HEK293 (cell line): ENCODE results near the gene KCNQ2.

Experiments used
- ZNF133 ChIP-seq: fragments of 450-650 bp; formaldehyde crosslinking; IDR thresholded peaks from 2 replicates; pipeline ENCODE4 v1.5.1; 2016; ENCODE audit warnings: missing biosample characterization, missing genetic modification characterization
- TF ChIP-seq, protein P1 (sequence below): fragments of 450-650 bp; formaldehyde crosslinking; IDR thresholded peaks from 2 replicates; pipeline ENCODE4 v1.5.1; 2016; ENCODE audit warnings: missing biosample characterization, missing genetic modification characterization
- TF ChIP-seq, protein P2 (sequence below): fragments of 450-650 bp; formaldehyde crosslinking; IDR thresholded peaks from 2 replicates; pipeline ENCODE4 v1.5.1; 2016; ENCODE audit warnings: missing biosample characterization, missing genetic modification characterization, borderline replicate concordance

DNA sequence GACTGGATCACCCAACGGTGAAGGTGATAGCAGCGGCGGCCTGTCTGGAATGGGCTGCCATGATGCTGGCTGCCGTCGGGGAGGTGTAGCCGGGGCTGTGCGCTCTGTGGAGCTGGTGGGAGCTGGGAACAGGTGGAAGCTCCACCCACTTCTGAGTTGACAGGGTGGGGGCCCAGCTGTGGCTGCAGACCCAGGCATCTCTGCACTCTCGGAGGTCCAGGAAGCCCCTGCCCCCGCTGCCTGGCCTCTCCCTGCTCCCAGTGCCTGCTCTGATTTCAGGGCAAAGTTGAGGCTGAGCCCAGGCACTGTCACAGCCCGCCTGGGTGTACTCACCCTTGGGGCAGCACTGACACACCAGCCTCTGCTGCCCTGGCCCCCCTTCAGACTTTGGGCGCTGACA is 93.2 kb downstream of the KCNQ2 start:
- TF ChIP-seq, protein P1, sequence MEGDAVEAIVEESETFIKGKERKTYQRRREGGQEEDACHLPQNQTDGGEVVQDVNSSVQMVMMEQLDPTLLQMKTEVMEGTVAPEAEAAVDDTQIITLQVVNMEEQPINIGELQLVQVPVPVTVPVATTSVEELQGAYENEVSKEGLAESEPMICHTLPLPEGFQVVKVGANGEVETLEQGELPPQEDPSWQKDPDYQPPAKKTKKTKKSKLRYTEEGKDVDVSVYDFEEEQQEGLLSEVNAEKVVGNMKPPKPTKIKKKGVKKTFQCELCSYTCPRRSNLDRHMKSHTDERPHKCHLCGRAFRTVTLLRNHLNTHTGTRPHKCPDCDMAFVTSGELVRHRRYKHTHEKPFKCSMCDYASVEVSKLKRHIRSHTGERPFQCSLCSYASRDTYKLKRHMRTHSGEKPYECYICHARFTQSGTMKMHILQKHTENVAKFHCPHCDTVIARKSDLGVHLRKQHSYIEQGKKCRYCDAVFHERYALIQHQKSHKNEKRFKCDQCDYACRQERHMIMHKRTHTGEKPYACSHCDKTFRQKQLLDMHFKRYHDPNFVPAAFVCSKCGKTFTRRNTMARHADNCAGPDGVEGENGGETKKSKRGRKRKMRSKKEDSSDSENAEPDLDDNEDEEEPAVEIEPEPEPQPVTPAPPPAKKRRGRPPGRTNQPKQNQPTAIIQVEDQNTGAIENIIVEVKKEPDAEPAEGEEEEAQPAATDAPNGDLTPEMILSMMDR (tag by site-specific recombination), result no peak
- TF ChIP-seq, protein P2, sequence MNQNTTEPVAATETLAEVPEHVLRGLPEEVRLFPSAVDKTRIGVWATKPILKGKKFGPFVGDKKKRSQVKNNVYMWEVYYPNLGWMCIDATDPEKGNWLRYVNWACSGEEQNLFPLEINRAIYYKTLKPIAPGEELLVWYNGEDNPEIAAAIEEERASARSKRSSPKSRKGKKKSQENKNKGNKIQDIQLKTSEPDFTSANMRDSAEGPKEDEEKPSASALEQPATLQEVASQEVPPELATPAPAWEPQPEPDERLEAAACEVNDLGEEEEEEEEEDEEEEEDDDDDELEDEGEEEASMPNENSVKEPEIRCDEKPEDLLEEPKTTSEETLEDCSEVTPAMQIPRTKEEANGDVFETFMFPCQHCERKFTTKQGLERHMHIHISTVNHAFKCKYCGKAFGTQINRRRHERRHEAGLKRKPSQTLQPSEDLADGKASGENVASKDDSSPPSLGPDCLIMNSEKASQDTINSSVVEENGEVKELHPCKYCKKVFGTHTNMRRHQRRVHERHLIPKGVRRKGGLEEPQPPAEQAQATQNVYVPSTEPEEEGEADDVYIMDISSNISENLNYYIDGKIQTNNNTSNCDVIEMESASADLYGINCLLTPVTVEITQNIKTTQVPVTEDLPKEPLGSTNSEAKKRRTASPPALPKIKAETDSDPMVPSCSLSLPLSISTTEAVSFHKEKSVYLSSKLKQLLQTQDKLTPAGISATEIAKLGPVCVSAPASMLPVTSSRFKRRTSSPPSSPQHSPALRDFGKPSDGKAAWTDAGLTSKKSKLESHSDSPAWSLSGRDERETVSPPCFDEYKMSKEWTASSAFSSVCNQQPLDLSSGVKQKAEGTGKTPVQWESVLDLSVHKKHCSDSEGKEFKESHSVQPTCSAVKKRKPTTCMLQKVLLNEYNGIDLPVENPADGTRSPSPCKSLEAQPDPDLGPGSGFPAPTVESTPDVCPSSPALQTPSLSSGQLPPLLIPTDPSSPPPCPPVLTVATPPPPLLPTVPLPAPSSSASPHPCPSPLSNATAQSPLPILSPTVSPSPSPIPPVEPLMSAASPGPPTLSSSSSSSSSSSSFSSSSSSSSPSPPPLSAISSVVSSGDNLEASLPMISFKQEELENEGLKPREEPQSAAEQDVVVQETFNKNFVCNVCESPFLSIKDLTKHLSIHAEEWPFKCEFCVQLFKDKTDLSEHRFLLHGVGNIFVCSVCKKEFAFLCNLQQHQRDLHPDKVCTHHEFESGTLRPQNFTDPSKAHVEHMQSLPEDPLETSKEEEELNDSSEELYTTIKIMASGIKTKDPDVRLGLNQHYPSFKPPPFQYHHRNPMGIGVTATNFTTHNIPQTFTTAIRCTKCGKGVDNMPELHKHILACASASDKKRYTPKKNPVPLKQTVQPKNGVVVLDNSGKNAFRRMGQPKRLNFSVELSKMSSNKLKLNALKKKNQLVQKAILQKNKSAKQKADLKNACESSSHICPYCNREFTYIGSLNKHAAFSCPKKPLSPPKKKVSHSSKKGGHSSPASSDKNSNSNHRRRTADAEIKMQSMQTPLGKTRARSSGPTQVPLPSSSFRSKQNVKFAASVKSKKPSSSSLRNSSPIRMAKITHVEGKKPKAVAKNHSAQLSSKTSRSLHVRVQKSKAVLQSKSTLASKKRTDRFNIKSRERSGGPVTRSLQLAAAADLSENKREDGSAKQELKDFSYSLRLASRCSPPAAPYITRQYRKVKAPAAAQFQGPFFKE (tag by site-specific recombination), result no peak
- TF ChIP-seq ZNF133, result no peak
